Stimulated activated CD4-positive, alpha-beta T cell treated with anti-CD3 and anti-CD28 coated beads, Interleukin-1b, Interleukin-23, amount 100 ng/mL, for 24 hours (primary cell): Measurements from ENCODE around the gene SNCB.

Experiments
- DNase-seq, 4 experiments: peaks; one replicate each; pipeline ENCODE4 v3.0.0-alpha.2; 2020; ENCODE audit warnings: low read depth in 4 of 4, low spot score in 1 of 4

SNCB gene

DNA sequence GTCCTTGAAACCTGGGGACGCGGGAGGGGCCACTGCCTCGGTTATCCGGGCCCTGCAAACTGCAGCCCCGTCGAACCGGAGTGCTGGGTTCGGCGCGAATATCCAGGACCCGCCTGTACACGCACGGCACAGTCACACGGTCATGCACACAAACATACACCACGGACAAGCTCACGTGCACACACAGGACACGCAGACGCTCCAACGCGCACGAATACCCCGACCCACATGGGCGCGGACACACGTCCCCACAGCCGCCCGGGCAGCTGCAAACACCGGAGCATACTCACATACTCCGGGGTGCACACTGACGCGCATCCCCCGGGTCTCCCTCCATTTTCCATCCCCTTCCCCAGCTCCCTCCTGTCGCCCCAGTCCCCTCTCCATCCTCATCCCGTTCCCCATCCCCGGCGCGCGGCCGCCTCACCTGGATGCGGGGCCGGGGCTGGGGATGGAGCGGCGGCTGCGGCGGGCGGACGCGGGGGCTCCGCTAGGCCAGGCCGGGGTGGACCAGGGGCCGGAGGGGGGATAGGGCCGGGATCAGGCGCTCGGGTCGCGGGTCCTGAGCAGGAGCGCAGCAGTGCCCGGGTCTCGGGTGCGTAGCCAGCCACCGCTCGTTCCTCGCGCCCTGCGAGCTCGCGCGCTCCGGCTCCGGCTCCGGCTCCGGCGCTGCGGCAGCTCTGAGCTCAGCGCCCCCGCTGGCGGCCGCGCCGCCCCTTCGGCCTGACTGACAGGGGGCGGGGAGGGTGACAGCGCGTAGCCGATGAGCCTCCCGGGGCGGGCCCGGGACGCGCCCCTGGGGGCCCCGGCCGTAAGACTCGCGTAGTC, at the start of gene SNCB, which contains the start of gene EIF4E1B:
TSS of gene SNCB (minus strand) at position 682 of the 828 bp plus-strand sequence. CDS start 880 bp downstream, outside the sequence.
TSS of gene EIF4E1B (plus strand) at position 823 of the 828 bp plus-strand sequence. CDS start 12,113 bp downstream, outside the sequence.
- peak in 3 of 4 experiments; percentile 28 to 61 (median 46) for DNase-seq

GRCh38 chr5:176679365-176680225, 49.3 kb upstream of the SNCB start:
- DNase-seq: no peak

DNA sequence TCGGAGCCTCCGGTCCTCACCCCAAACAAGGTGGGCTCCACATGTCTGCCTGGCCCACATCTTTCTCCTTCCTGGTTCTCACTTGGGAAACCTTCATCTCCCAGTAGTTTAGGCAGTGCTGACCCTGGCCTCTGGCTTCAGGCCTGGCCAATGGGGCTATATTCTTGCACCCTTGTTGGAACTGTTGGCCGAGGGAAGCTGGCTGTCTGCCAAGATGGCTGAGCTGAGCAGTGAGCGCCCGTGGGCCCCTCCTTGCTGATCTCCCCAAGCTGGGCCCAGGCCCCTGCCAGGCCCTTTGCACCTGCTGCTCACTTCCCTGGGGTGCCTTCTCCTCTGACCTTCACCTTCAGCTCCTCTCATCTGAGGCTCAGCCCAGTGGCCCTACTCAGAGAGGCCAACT, 48.2 kb upstream of the SNCB start:
- no peak for DNase-seq

DNA sequence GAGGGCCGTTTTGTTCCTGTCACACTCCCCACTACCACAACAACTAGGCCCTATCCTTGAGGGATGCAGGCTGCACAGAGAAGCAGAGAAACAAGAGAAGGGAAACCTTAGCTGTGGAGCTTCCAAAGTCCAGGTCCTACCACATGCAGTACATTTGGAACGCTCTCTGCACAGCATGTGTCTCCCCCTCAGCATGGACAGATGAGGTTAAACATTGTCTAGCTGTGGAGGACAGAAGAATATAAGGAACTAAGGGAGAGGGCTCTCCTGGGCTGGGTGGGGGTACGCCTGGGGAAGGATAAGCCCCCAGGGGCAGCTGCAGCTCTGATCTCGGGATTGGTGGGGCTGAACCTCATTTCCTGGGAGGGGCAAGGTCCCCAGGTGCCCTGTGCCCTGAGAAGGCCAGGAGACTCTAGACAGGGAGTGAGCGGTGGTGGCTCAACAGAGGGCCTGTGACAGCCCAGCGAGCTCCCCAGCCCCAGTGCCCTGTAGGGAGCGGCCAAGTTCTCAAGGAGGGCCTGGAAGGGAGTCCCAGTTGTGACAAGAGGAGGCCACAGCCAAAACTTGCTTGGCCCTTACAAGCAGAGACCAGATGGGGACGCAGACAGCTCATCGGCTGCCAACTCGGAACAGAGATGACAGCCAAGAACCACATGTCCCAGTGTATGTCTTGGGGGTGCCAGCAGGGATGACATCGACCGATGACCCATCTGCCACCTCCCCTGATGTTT, 47.0 kb upstream of the SNCB start:
- no peak for DNase-seq

- DNase-seq: no peak
Measured at GRCh38 chr5:176676361-176676824, 46.1 kb upstream of the SNCB start.

GRCh38 chr5:176675676-176676360, 45.5 kb upstream of the SNCB start:
- DNase-seq: no peak

- DNase-seq: no peak
Measured at GRCh38 chr5:176674799-176675198, 44.5 kb upstream of the SNCB start.

DNA sequence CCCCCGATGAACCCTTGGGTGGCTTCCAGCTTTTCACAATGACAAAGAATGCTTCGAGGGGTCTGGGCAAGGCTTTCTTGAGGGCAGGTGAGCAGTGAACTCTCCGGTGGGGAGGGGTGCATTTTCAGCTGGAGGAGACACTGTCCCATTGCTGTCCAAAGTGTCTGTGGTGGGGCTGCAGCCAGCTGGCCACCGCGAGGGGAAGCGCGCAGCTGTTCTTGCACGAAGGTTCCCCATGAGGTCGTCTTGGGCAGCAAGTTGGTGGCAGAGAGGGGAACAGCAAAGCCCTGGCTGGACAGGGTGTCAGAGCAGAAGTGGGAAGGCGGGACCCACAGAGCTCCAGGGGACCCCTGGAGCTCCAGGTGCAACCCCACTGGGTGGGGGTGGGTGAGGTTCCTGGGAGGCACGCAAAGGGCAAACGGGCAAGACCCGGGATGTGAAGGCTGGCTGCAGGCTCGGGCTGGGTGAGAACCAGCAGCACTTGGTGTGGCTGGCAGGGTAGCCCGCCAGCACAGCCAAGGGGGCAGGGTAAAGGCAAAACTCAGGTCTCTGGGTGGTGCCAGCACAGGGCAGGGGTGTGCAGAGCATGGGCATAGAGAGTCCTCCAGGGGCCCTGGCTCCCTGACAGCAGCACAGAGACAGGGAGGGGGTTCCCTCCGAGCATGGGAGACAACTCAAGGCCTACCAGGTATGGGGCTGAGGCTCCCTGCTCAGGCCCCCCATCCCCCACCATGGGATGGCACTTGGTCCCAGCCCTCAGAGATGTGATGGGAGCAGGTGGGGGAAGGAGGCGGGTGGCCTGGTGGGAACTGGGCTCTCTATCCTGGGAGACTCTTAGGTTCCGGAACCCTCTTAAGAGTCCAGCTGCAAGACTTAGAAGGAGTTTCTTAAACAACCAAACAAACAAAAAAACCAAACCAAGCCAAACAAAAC, 43.6 kb upstream of the SNCB start:
- no peak for DNase-seq

DNA sequence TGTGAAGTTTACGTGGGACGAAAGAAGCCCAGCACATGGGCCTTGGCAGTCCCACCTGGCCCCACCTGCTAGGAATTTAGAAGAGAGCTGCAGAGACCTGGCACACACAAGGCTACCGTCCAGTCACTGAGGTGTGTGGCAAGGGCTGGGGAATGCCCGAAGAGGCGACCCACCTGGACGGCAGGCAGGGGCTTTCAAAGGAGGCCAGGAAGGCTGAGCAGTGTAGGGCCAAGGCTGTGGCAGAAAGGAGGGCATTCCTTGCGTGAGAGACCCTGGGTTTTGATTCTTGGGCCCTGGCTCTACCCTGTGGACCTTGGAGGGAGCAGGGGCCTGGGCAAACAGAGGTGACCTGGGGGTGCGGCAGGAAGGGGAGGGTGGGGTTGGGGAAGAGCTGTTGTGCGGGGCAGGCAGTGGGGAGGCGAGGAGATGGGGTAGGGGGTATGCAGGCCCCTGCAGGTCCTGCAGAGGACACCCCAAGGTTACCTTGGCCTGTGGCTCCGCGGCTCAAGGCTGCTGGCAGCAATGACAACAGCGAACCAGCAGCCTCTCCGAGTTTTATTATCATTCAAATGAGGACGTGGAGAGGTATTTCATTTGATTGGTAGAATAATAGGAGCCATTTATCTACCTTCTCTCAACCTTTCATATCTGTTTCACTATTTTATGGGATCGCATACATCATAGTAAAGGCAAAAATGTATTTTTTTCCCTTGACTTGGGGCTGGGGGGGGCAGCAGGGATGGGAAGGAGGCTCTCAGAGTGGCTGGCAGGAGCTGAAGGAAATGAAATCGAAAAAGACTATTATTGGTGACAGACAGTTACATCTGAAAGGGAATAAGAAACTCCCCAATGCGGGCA, 41.8 kb upstream of the SNCB start:
- no peak for DNase-seq

DNA sequence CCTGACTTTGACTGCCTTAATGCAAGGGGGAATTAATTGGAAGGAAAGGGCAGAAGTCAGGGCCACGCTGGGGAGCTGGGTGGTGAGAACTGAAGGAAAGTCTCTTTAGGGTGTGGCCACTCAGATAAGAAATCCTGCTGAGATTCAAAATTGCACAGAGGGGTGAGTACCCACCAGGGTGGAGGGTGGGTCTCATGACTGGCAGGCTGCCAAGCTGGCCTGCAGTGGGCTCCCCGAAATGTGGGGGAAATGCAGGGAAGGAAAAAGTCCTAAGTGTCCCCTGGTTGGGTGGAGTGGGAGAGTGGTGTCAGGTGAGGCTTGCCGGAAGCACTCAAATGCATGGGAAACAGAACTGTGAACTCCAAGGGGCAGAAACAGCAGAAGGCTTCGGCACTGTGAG, 41.1 kb upstream of the SNCB start:
- no peak for DNase-seq

DNA sequence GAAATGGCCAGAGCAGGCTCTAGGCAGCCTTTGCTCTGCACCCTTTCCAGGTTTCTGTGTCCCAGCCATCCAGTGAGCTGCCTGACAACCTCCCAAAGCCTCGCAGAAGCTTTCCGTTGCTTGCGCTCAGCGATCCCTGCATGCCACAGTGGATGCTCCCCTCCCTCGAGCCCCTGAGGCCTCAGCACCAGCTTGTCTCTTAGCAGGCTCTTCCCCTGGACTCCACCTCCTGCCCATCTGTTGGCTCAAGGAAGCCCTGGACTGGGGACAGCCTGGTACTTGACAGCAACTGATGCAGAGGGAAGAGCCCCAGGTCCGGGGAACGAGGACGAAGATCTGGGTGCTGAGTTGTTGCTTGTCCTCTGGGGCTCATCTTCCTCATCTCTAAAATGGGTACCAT, 40.1 kb upstream of the SNCB start:
- no peak for DNase-seq

DNA sequence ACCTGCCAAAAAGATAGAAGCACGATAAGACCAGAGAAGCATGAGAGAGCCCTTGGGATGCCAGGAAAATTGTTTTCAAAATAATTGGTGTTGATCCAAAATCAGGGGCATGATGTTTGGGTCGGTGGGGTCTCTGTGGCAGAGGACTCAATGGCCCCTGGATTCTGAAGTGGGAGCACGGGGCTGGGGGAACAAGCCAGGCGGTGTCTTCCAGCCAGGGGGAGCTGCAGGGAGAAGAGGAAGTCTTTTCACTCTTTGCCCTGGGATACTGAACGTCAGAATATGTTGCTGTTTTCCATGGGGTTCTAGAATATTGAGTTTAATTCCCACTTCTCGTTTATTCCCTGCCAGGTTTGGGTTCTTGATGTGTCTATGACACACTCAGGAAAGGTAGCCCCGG, 37.3 kb upstream of the SNCB start:
- DNase-seq: no peak

DNA sequence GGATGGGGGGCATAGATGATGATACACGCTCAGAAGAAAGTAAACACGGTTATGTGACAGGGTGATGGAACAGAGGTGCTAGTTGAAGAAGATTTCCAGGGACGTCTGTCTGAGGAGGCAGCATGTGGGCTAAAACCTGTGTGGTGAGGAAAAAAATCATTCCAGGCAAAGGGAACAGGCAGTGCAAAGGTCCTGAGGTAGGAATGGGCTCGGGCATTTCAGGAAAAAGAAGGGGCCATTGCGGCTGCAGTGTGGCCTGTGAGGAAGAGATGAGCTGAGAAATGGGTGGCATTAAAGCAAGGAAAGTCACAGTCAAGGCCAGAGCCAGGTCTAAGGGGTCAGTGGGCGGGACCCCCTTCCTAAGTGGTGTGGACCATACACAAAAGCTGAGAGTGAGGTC, 35.2 kb upstream of the SNCB start:
- no peak for DNase-seq

DNA sequence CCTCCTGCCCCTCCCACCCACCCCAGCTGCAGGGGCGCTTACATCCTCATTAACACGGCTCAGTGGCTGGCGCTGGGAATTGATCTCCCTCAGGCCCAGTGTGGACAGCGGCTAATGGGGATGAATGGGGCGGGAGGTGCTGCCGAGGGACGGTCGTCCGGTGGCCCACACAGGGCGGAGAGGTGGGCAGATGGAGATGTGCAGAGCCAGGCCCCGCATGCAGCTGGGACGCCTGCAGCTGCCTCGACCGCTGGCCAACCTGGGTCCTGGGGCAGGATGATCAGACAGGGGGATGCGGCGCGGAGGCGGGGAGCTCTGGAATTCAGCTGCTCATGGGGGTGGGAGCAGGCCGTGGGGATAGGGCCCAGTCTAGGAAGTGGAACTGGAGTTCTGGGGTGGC, 34.6 kb upstream of the SNCB start:
- no peak for DNase-seq

DNA sequence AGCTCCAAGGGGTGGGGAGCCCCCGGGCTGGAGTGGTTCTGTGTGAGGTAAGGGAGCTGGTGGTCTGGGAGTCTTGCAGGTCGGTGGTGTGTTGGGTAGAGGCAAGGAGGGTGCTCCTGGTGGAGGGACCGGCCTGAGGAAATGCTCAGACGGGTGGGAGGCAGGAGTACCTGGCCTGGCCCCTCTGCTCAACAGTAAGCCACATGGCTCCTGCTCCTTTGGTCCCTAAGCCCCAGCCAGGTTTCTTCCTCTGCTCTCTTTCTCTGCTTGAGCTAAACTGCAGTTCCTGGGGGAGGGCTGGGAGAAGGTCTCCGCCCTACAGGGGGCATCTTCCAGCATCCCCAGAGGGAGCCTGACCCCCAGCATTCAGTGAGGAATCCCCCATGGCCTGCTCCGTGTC, 34.1 kb upstream of the SNCB start:
- DNase-seq: no peak

- no peak for DNase-seq
Measured at GRCh38 chr5:176663566-176663965, 33.2 kb upstream of the SNCB start.

GRCh38 chr5:176662371-176663333, 32.3 kb upstream of the SNCB start:
- DNase-seq: no peak
